Heart left ventricle (tissue), 13 donors: ENCODE data around the gene ZNF451.

Source experiments
- CTCF ChIP-seq, 12 donors: fragments of 200-600 bp; sonication (generic) in 4 of 12; IDR thresholded peaks; one replicate each; pipeline versions ENCODE4 v1.5.0 to v1.8.0; 2018 to 2022; ENCODE audit warnings: antibody characterized with exemption in 12 of 12, mild to moderate bottlenecking in 5 of 12
- POLR2A ChIP-seq, 2 donors: fragments of 450-650 bp; IDR thresholded peaks; one replicate each; pipeline ENCODE4 v1.6.1; 2017; ENCODE audit warnings: antibody characterized with exemption in 2 of 2, mild to moderate bottlenecking in 2 of 2, moderate library complexity in 2 of 2
- donor health status: ischemic (EF 13 %, LVEDD 7.1; RV severe dilation, severe dysfunction).
- donor health status: DM: no; HTN: yes; CAD: no.
- donor health status: DM: no; HTN: no; CAD: no.
- donor health status: ischemic (EF 25% LVEDD 6.9; RV normal size, moderate dysfunction).
- donor health status: ischemic (EF 25% LVEDD 5.7; RV mildly dilated, moderate dysfunction).
- donor health status: ischemic (EF 35%, LVEDD 5.7; RV mildly dilated, moderate dysfunction).
- donor health status: nonischemic (EF 11% LVEDD 7.7; RV severe dilation, severe dysfunction).
- donor health status: DM: yes; HTN: yes; CAD: no.
- donor health status: PGD.
- donor health status: ischemic (EF 29% LVEDD 5.4; RV normal size, mild dysfunction).
- donor health status: nonischemic (EF 23%, LVEDD 6.1; RV moderate dilation, normal function).

DNA sequence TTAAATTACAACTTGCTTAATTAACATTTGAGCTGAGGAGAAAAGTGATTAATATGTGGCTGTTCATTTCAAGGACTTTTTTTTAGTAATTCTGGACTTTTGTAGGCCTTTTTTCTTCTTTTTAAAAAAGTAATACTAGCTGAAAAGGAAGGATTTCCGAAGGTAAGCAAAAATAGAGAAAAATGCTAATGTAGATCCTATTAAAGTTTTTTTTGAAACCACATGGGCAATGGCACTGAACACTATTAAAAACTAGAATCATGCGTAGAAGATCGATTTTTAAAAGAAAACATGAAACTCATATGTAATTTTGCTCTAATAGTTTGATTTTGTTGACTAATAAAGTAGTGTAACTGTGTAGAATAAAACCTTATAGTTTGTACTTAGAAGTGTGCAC lies 84.5 kb downstream of the ZNF451 start:
- TF ChIP-seq CTCF (IDR thresholded peaks at IDR 0.05) (no peak), POLR2A (IDR thresholded peaks at IDR 0.05) (no peak)
